ENCODE results near the gene CTAG2. TPM values are rescaled to one million over a fixed set of nuclear protein-coding genes. Genes with fewer than 3 reads are reported as not detected.

The CTAG2 gene
- total RNA-seq, 1 donor from 2014 or later: not detected

DNA sequence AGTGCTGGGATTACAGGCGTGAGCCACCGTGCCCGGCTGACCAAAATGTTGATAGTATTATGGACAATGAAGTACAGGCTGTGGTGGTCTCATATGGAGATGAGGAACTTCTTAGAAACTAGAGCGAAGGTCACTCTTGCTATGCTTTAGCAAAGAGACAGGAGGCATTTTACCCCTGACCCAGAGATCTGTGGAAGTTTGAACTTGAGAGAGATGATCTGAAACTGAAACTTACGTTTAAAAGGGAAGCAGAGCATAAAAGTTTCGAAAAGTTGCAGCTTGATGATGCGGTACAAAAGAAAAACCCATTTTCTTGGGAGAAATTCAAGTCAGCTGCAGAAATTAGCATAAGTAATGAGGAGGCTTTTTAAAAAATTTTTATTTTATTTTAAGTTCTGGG is 8.5 kb upstream of the CTAG2 start:
- DNase-seq (ENCODE audit: low read depth): no peak
- no peaks in the 10 kb centered on the region for H3K27me3 ChIP-seq (ENCODE audit: insufficient read depth, low read length)
- no peaks in the 10 kb centered on the region for H3K79me2 ChIP-seq (ENCODE audit: insufficient read depth, low read length)
- H3K36me3 ChIP-seq (ENCODE audit: insufficient read depth, low read length): no peaks in the 10 kb centered on the region
- Mint-ChIP-seq H3K36me3 (ENCODE audit: low read depth, unreplicated experiment) (no peaks in the 10 kb centered on the region), H3K4me1 (ENCODE audit: low read depth, unreplicated experiment) (no peaks in the 10 kb centered on the region), H3K9me3 (ENCODE audit: unreplicated experiment) (peaks cover 5% of the 10 kb centered on the region), H3K27ac (ENCODE audit: unreplicated experiment) (no peak overlapping the region), H3K4me3 (ENCODE audit: unreplicated experiment) (no peak overlapping the region), H3K27me3 (ENCODE audit: low read depth, unreplicated experiment) (peaks cover 3% of the 10 kb centered on the region)
- no peak for FAIRE-seq
- no peak overlapping the region for H2AFZ ChIP-seq (ENCODE audit: low read depth, low read length)
- H3K4me3 ChIP-seq (ENCODE audit: insufficient read depth, low read depth, low read length): no peak overlapping the region
- no peak overlapping the region for H3K4me2 ChIP-seq (ENCODE audit: low read length)
- no peaks in the 10 kb centered on the region for H3K4me1 ChIP-seq (ENCODE audit: insufficient read depth, low read length)
- no peaks in the 10 kb centered on the region for H4K20me1 ChIP-seq (ENCODE audit: insufficient read depth, low read length)
- H3K9me3 ChIP-seq (ENCODE audit: insufficient read depth, low read depth, low read length): no peaks in the 10 kb centered on the region
- no peak overlapping the region for H3K9ac ChIP-seq (ENCODE audit: low read length)
- H3K27ac ChIP-seq (ENCODE audit: low read depth, low read length): no peak overlapping the region
- TF ChIP-seq, protein P1, sequence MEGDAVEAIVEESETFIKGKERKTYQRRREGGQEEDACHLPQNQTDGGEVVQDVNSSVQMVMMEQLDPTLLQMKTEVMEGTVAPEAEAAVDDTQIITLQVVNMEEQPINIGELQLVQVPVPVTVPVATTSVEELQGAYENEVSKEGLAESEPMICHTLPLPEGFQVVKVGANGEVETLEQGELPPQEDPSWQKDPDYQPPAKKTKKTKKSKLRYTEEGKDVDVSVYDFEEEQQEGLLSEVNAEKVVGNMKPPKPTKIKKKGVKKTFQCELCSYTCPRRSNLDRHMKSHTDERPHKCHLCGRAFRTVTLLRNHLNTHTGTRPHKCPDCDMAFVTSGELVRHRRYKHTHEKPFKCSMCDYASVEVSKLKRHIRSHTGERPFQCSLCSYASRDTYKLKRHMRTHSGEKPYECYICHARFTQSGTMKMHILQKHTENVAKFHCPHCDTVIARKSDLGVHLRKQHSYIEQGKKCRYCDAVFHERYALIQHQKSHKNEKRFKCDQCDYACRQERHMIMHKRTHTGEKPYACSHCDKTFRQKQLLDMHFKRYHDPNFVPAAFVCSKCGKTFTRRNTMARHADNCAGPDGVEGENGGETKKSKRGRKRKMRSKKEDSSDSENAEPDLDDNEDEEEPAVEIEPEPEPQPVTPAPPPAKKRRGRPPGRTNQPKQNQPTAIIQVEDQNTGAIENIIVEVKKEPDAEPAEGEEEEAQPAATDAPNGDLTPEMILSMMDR (IDR thresholded peaks at IDR 0.05; ENCODE audit: insufficient read depth, low read depth, low read length): no peak
- no peak for TF ChIP-seq EZH2 (IDR thresholded peaks at IDR 0.05; ENCODE audit: insufficient read depth, low read length)

DNA sequence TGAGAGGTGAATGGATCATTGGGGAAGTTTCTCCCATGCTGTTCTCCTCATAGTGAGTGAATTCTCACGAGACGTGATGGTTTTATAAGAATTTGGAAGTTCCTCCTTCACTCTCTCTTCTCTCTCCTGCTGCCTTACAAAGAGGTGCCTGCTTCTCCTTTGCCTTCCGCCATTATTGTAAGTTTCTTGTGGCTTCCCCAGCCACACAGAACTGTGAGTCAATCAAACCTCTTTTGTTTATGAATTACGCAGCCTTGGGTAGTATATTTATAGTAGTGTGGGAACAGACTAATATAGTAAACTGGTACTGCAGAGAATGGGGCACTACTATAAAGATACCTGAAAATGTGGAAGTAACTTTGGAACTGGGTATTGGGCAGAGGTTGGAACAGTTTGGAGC is 7.8 kb upstream of the CTAG2 start:
- Histone ChIP-seq H3K27me3 (ENCODE audit: insufficient read depth, low read length) (no peaks in the 10 kb centered on the region), H3K4me1 (ENCODE audit: insufficient read depth, low read length) (no peaks in the 10 kb centered on the region), H2AFZ (ENCODE audit: low read depth, low read length) (no peak overlapping the region), H3K36me3 (ENCODE audit: insufficient read depth, low read length) (no peaks in the 10 kb centered on the region), H4K20me1 (ENCODE audit: insufficient read depth, low read length) (no peaks in the 10 kb centered on the region), H3K27ac (ENCODE audit: low read depth, low read length) (no peak overlapping the region), H3K9me3 (ENCODE audit: insufficient read depth, low read depth, low read length) (no peaks in the 10 kb centered on the region), H3K9ac (ENCODE audit: low read length) (no peak overlapping the region), H3K4me3 (ENCODE audit: insufficient read depth, low read depth, low read length) (no peak overlapping the region), H3K79me2 (ENCODE audit: insufficient read depth, low read length) (no peaks in the 10 kb centered on the region), H3K4me2 (ENCODE audit: low read length) (no peak overlapping the region)
- H3K36me3 Mint-ChIP-seq (ENCODE audit: low read depth, unreplicated experiment): no peaks in the 10 kb centered on the region
- no peaks in the 10 kb centered on the region for H3K4me1 Mint-ChIP-seq (ENCODE audit: low read depth, unreplicated experiment)
- no peak overlapping the region for H3K4me3 Mint-ChIP-seq (ENCODE audit: unreplicated experiment)
- TF ChIP-seq, protein P1 (IDR thresholded peaks at IDR 0.05; ENCODE audit: insufficient read depth, low read depth, low read length): no peak
- TF ChIP-seq EZH2 (IDR thresholded peaks at IDR 0.05; ENCODE audit: insufficient read depth, low read length): no peak
- peaks cover 6% of the 10 kb centered on the region for H3K27me3 Mint-ChIP-seq (ENCODE audit: low read depth, unreplicated experiment)
- H3K9me3 Mint-ChIP-seq (ENCODE audit: unreplicated experiment): peaks cover 5% of the 10 kb centered on the region
- no peak for FAIRE-seq
- no peak for DNase-seq (ENCODE audit: low read depth)
- no peak overlapping the region for H3K27ac Mint-ChIP-seq (ENCODE audit: unreplicated experiment)

DNA sequence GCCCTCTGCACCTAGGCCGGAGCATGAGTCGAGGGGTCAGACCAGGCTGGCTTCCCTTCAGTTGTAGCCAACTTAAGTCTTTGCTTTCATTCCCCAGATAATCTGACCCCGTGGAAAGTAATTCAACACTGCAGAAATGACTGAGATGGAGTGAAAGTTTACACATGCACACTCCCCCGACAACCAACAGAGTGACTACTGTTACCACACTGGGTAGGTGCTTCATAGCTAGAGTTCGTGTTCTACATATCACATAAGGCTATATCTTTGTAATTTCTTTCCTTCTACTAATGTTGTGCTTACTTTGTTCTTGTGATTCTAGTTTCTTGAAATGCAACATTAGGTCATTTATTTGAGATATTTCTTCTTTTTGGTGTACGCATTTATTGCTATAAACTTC is 7.2 kb upstream of the CTAG2 start:
- Histone ChIP-seq H3K4me2 (ENCODE audit: low read length) (no peak overlapping the region), H3K27me3 (ENCODE audit: insufficient read depth, low read length) (no peaks in the 10 kb centered on the region), H3K9me3 (ENCODE audit: insufficient read depth, low read depth, low read length) (no peaks in the 10 kb centered on the region), H3K27ac (ENCODE audit: low read depth, low read length) (no peak overlapping the region), H3K36me3 (ENCODE audit: insufficient read depth, low read length) (no peaks in the 10 kb centered on the region), H3K4me1 (ENCODE audit: insufficient read depth, low read length) (no peaks in the 10 kb centered on the region), H4K20me1 (ENCODE audit: insufficient read depth, low read length) (no peaks in the 10 kb centered on the region), H3K79me2 (ENCODE audit: insufficient read depth, low read length) (no peaks in the 10 kb centered on the region), H3K4me3 (ENCODE audit: insufficient read depth, low read depth, low read length) (no peak overlapping the region), H2AFZ (ENCODE audit: low read depth, low read length) (no peak overlapping the region), H3K9ac (ENCODE audit: low read length) (no peak overlapping the region)
- Mint-ChIP-seq H3K27me3 (ENCODE audit: low read depth, unreplicated experiment) (peaks cover 6% of the 10 kb centered on the region), H3K4me3 (ENCODE audit: unreplicated experiment) (no peak overlapping the region), H3K9me3 (ENCODE audit: unreplicated experiment) (peaks cover 5% of the 10 kb centered on the region), H3K36me3 (ENCODE audit: low read depth, unreplicated experiment) (no peaks in the 10 kb centered on the region), H3K4me1 (ENCODE audit: low read depth, unreplicated experiment) (no peaks in the 10 kb centered on the region), H3K27ac (ENCODE audit: unreplicated experiment) (no peak overlapping the region)
- DNase-seq (ENCODE audit: low read depth) (no peak), FAIRE-seq (no peak)
- TF ChIP-seq, protein P1 (IDR thresholded peaks at IDR 0.05; ENCODE audit: insufficient read depth, low read depth, low read length): no peak
- no peak for TF ChIP-seq EZH2 (IDR thresholded peaks at IDR 0.05; ENCODE audit: insufficient read depth, low read length)
